K562 (cell line): ENCODE results near the gene CHST7. TPM values are rescaled to one million over a fixed set of nuclear protein-coding genes. Genes with fewer than 3 reads are reported as not detected.

ENCODE experiments used
- ATAC-seq: fragments of 200-7000 bp; cut with Tn5 transposase; 3 replicates; pipeline ENCODE4 v1.9.1; 2020; ENCODE audit warnings: moderate library complexity
- BruUV-seq: library from RNA; stranded (reverse); fragments of 400-500 nt; replicated peaks from 2 replicates; lab custom pipeline; 2021; lab: Mats Ljungman, UMichigan
- CTCF ChIA-PET: fragments of 300-600 bp; formaldehyde crosslinking; extraction: SDS; loops from one replicate; lab custom pipeline; 2021; ENCODE audit warnings: low intra/inter-chr PET ratio; lab: Yijun Ruan, JAX
- POLR2A ChIA-PET: fragments of 300-600, 350-650 bp; sonication (Branson Sonifier 250); formaldehyde crosslinking; extraction: SDS; loops from one replicate; lab custom pipeline; 2021; ENCODE audit warnings: antibody characterized with exemption, inconsistent platforms; lab: Yijun Ruan, JAX
- DNase-seq, 4 experiments: peaks; one replicate each; pipeline versions ENCODE4 v3.0.0 to v3.0.0-alpha.2; 2011 to 2018; ENCODE audit warnings: low spot score in 3 of 4, mixed read lengths in 3 of 4; ENCODE audit errors: extremely low read depth in 1 of 4
- FAIRE-seq: peaks from 2 replicates; lab custom pipeline; 2011; peaks lifted over from hg19 to GRCh38; lab: Jason Lieb, UNC
- H2AFZ ChIP-seq: 2 replicates; pipeline ENCODE4 v1.6.0; 2011; ENCODE audit warnings: low read depth, low read length, control low read depth, inconsistent platforms
- H3K27ac ChIP-seq: fragments of 200-600 bp; 3 replicates; pipeline ENCODE4 v1.8.0; 2011; ENCODE audit warnings: low read depth, mild to moderate bottlenecking, control low read depth, inconsistent platforms, low read length, moderate library complexity, mixed read lengths; ENCODE audit errors: extremely low read depth
- H3K27me3 ChIP-seq, 2 experiments: fragments of 300-600 bp in 1 of 2; 2 replicates in 1 of 2; 3 replicates in 1 of 2; pipeline versions ENCODE4 v1.6.0 to v1.8.0; 2011; ENCODE audit warnings: inconsistent platforms in 2 of 2, low read length in 2 of 2, mild to moderate bottlenecking in 1 of 2, mixed read lengths in 1 of 2, moderate library complexity in 1 of 2; ENCODE audit not compliant: control insufficient read depth in 2 of 2, insufficient read depth in 2 of 2
- H3K36me3 ChIP-seq: fragments of 300-600 bp; 3 replicates; pipeline ENCODE4 v1.8.0; 2011; ENCODE audit warnings: mild to moderate bottlenecking, low read length, inconsistent platforms; ENCODE audit not compliant: control insufficient read depth, insufficient read depth
- H3K4me1 ChIP-seq, 2 experiments: fragments of 200-600 bp in 1 of 2; replicated peaks in 1 of 2; 2 replicates in 1 of 2; 3 replicates in 1 of 2; pipeline versions ENCODE4 v1.5.1 to v1.8.0; 2011; ENCODE audit warnings: inconsistent platforms in 2 of 2, low read length in 2 of 2, mild to moderate bottlenecking in 1 of 2, mixed read lengths in 1 of 2, moderate library complexity in 1 of 2; ENCODE audit not compliant: control insufficient read depth in 2 of 2, insufficient read depth in 2 of 2
- H3K4me2 ChIP-seq: 2 replicates; pipeline ENCODE4 v1.6.1; 2011; ENCODE audit warnings: low read length, control low read depth, inconsistent platforms, mixed read lengths; ENCODE audit not compliant: insufficient read depth
- H3K4me3 ChIP-seq: fragments of 200-600 bp; sonication (generic), shearing (Covaris generic); 2 replicates; pipeline ENCODE4 v1.5.1; 2016; ENCODE audit warnings: control low read depth, inconsistent platforms
- H3K79me2 ChIP-seq: fragments of 200-600 bp; 3 replicates; pipeline ENCODE4 v1.8.0; 2011; ENCODE audit warnings: low read length, inconsistent platforms; ENCODE audit not compliant: control insufficient read depth, insufficient read depth
- H3K9ac ChIP-seq, 2 experiments: 2 replicates each; pipeline versions ENCODE4 v1.6.0 to v1.6.1; 2011; ENCODE audit warnings: low read depth in 2 of 2, low read length in 2 of 2, control low read depth in 1 of 2, inconsistent platforms in 1 of 2, mild to moderate bottlenecking in 1 of 2, mixed read lengths in 1 of 2; ENCODE audit not compliant: insufficient read depth in 1 of 2
- H3K9me1 ChIP-seq: one replicate; pipeline ENCODE4 v1.6.0; 2011; ENCODE audit warnings: inconsistent platforms, mild to moderate bottlenecking, low read length, moderate library complexity; ENCODE audit not compliant: control insufficient read depth, insufficient read depth
- H3K9me3 ChIP-seq: replicated peaks from 2 replicates; pipeline ENCODE4 v1.5.1; 2011; ENCODE audit warnings: low read depth, low read length, inconsistent platforms; ENCODE audit not compliant: control insufficient read depth, insufficient read depth
- H4K20me1 ChIP-seq: replicated peaks from 2 replicates; pipeline ENCODE4 v1.6.1; 2011; ENCODE audit warnings: low read length, inconsistent platforms, mixed read lengths; ENCODE audit not compliant: control insufficient read depth, insufficient read depth
- ADNP ChIP-seq: fragments of 200-800 bp; sonication (Bioruptor generic); IDR thresholded peaks from 2 replicates; pipeline ENCODE4 v1.6.1; 2016; ENCODE audit warnings: missing genetic modification characterization, missing compliant biosample characterization
- ATF3 ChIP-seq, 2 experiments: fragments of 450-650 bp in 1 of 2; sonication (generic) in 1 of 2; formaldehyde crosslinking in 1 of 2; IDR thresholded peaks in 1 of 2; conservative IDR thresholded peaks in 1 of 2; 2 replicates each; pipeline versions ENCODE4 v1.6.1 to v1.8.1; 2016 to 2023; ENCODE audit warnings: mild to moderate bottlenecking in 2 of 2, moderate library complexity in 2 of 2, inconsistent platforms in 1 of 2, missing genetic modification reagents in 1 of 2
- GABPB1 ChIP-seq: sonication (generic); formaldehyde crosslinking; IDR thresholded peaks from 2 replicates; pipeline ENCODE4 v1.8.0; 2022; ENCODE audit warnings: mild to moderate bottlenecking, missing genetic modification reagents
- KLF6 ChIP-seq: fragments of 250-450 bp; sonication (Bioruptor Pico); IDR thresholded peaks from 2 replicates; pipeline ENCODE4 v1.4.0; 2020; ENCODE audit warnings: mild to moderate bottlenecking, moderate library complexity, borderline replicate concordance
- MBD2 ChIP-seq: sonication (generic); IDR thresholded peaks from 2 replicates; pipeline ENCODE4 v1.6.1; 2016; ENCODE audit warnings: low read depth, borderline replicate concordance
- MTA3 ChIP-seq: fragments of 450-650 bp; formaldehyde crosslinking; IDR thresholded peaks from 2 replicates; pipeline ENCODE4 v1.6.1; 2017; ENCODE audit warnings: mild to moderate bottlenecking, borderline replicate concordance
- NCOA2 ChIP-seq, 2 experiments: fragments of 450-650 bp; IDR thresholded peaks; 2 replicates each; pipeline ENCODE4 v1.6.1; 2018; ENCODE audit warnings: mild to moderate bottlenecking in 2 of 2, moderate library complexity in 1 of 2; ENCODE audit not compliant: partially characterized antibody in 2 of 2
- NR1H2 ChIP-seq: sonication (generic); formaldehyde crosslinking; IDR thresholded peaks from 2 replicates; pipeline ENCODE4 v1.4.0; 2020; ENCODE audit warnings: mild to moderate bottlenecking, missing genetic modification reagents
- RB1 ChIP-seq: fragments of 450-650 bp; IDR thresholded peaks from 2 replicates; pipeline ENCODE4 v1.6.1; 2017; ENCODE audit warnings: low read depth, mild to moderate bottlenecking
- RFX1 ChIP-seq: fragments of 450-650 bp; IDR thresholded peaks from 2 replicates; pipeline ENCODE4 v1.6.1; 2016; ENCODE audit warnings: mild to moderate bottlenecking, moderate library complexity
- SMAD2 ChIP-seq: fragments of 150-350 bp; IDR thresholded peaks from 2 replicates; pipeline ENCODE4 v1.6.1; 2014; ENCODE audit warnings: low read depth, mild to moderate bottlenecking, low read length
- TEAD2 ChIP-seq: fragments of 450-650 bp; IDR thresholded peaks from 2 replicates; pipeline ENCODE4 v1.6.1; 2016; ENCODE audit warnings: missing genetic modification characterization, control low read depth, missing compliant biosample characterization
- ZBTB12 ChIP-seq: fragments of 250-450 bp; sonication (Bioruptor Pico); IDR thresholded peaks from 2 replicates; pipeline ENCODE4 v1.4.0; 2020
- ZMIZ1 ChIP-seq, 2 experiments: fragments of 150-350 bp in 1 of 2; IDR thresholded peaks; 2 replicates each; pipeline ENCODE4 v1.6.1; 2012 to 2016; ENCODE audit warnings: low read depth in 2 of 2, low read length in 2 of 2, mild to moderate bottlenecking in 1 of 2, moderate library complexity in 1 of 2
- WGBS: fragments of 100-300 bp; shearing (Covaris generic); methylation state at CpG from one replicate; pipeline ENCODE4 v1.1.6; 2016; ENCODE audit warnings: low coverage, mixed read lengths; ENCODE audit not compliant: insufficient coverage; ENCODE audit errors: missing lambda C conversion rate; 5-methylcytosine and 5-hydroxymethylcytosine counted together
- in situ Hi-C: fragments of 300-500 bp; cut with MboI; formaldehyde crosslinking; loops from 4 replicates; pipeline ENCODE4 v1.15.0; 2018; ENCODE audit warnings: inconsistent platforms, mixed read lengths
- intact Hi-C: fragments of 100-400 bp; cut with micrococcal nuclease; formaldehyde crosslinking; loops from 2 replicates; pipeline ENCODE4 v1.14.2; 2022
- polyA plus RNA-seq, 8 experiments: library from polyadenylated mRNA; depleted of rRNA in 4 of 8; stranded (reverse) in 5 of 8; unstranded in 3 of 8; fragments of >200 nt; fragmentation: Nextera tagmentation in 2 of 8; fragmentation: Illumina TruSeq in 1 of 8; extraction: Ambion mirVana in 2 of 8; extraction: Trizol in 1 of 8; gene quantifications; 2 replicates each; pipeline versions ENCODE4 v1.2.1 to v1.2.3, GENCODE V29; 2011 to 2014; ENCODE audit warnings: inconsistent platforms in 1 of 8, missing spikeins in 1 of 8
- total RNA-seq, 7 experiments: library from RNA; depleted of rRNA in 6 of 7; stranded (reverse); fragments of >200 nt in 6 of 7; fragmentation: Illumina TruSeq in 2 of 7; extraction: Trizol in 2 of 7; gene quantifications; 2 replicates each; pipeline versions ENCODE4 v1.2.1 to v1.2.3, GENCODE V29; 2011 to 2021; ENCODE audit warnings: low replicate concordance in 1 of 7

The CHST7 gene
- total and polyA plus RNA-seq, 9 of the 15 experiments (the other 6 are each of a cell fraction or from before 2014, with no cell fraction given), result 0.04 to 0.41 (median 0.09) TPM; not detected in 2

GRCh38 chrX:46602468-46603102 lies 29.0 kb downstream of the CHST7 start (continued):
- TF ChIP-seq NCOA2 (IDR thresholded peaks at IDR 0.05; ENCODE audit: partially characterized antibody in 2 of 2), result no peak
- TF ChIP-seq TEAD2, result no peak
- TF ChIP-seq ZBTB12 (CRISPR knock-in tag), result no peak
- TF ChIP-seq, all 486 proteins: peak for 0

GRCh38 chrX:46607916-46608315 lies 34.4 kb downstream of the CHST7 start:
- Histone ChIP-seq H3K4me2 (no peak overlapping the region), H3K4me1 (no peaks in the 10 kb centered on the region), H3K36me3 (no peaks in the 10 kb centered on the region), H4K20me1 (no peaks in the 10 kb centered on the region), H3K79me2 (no peaks in the 10 kb centered on the region), H2AFZ (no peak overlapping the region), H3K9me1 (no peaks in the 10 kb centered on the region), H3K27ac (no peak overlapping the region), H3K4me3 (no peak overlapping the region), H3K9ac (no peak overlapping the region), H3K9me3 (no peaks in the 10 kb centered on the region), H3K27me3 (peaks cover 6 to 18% of the 10 kb centered on the region in 2 experiments; a peak in 4 of 5 replicates)
- no peak for TF ChIP-seq MTA3
- no peak for TF ChIP-seq GABPB1 (CRISPR knock-in tag)
- no peak for TF ChIP-seq MBD2
- no peak for TF ChIP-seq KLF6 (CRISPR knock-in tag)
- no peak for TF ChIP-seq RFX1
- no peak for TF ChIP-seq SMAD2
- no peak for TF ChIP-seq ADNP
- no peak for TF ChIP-seq ZMIZ1 (IDR thresholded peaks at IDR 0.05; ENCODE audit: low read depth in 2 of 2, low read length in 2 of 2)
- TF ChIP-seq ATF3 (IDR thresholded peaks at IDR 0.05), result no peak
- no peak for TF ChIP-seq ATF3 (CRISPR knock-in tag; conservative IDR thresholded peaks at IDR 0.05)
- no peak for TF ChIP-seq NR1H2 (CRISPR knock-in tag)
- TF ChIP-seq RB1, result no peak
- ATAC-seq (no peak), DNase-seq (no peak), FAIRE-seq (no peak)
- in situ Hi-C loops, result no loop called here
- WGBS, result 1% methylated on average over 11 of the region's 11 CpGs
- CTCF ChIA-PET, result no interaction called here
- BruUV-seq, result no TSS peak
- POLR2A ChIA-PET, result no interaction called here
- intact Hi-C loops, result no loop called here
